Measurements from ENCODE around the gene LRP5. TPM values are rescaled to one million over a fixed set of nuclear protein-coding genes. Genes with fewer than 3 reads are reported as not detected.

The LRP5 gene
- total and polyA plus RNA-seq, 2 experiments from 2014 or later, result 26.9 to 51.1 TPM

Small RNA genes within 50 kb of the gene (small RNA-seq; reads per million reads assigned to genes)
- not detected for gene NDUFA3P2 (ENCODE audit: low replicate concordance)

Other genes with a start within 250 kb of the LRP5 start
- 92.5 and 94.4 TPM in 2 replicates for gene CHKA, start 191.2 kb upstream of the LRP5 start, total RNA-seq (2014; rRNA removed; shearing (Covaris generic))
- 37.1 and 40.1 TPM in 2 replicates for gene CHKA, start 191.2 kb upstream of the LRP5 start, polyA plus RNA-seq (2016; fragmentation: Nextera tagmentation; extraction: Ambion mirVana)
- 31.0 and 39.1 TPM in 2 replicates for gene KMT5B, start 99.3 kb upstream of the LRP5 start, total RNA-seq (2014; rRNA removed; shearing (Covaris generic))
- 20.5 and 26.4 TPM in 2 replicates for gene KMT5B, start 99.3 kb upstream of the LRP5 start, polyA plus RNA-seq (2016; fragmentation: Nextera tagmentation; extraction: Ambion mirVana)
- gene C11orf24, start 40.6 kb upstream of the LRP5 start, total RNA-seq (2014; rRNA removed; shearing (Covaris generic)), result 45.2 and 57.5 TPM in 2 replicates
- 49.8 and 50.7 TPM in 2 replicates for gene C11orf24, start 40.6 kb upstream of the LRP5 start, polyA plus RNA-seq (2016; fragmentation: Nextera tagmentation; extraction: Ambion mirVana)
- gene PPP6R3, start 148.2 kb downstream of the LRP5 start, total RNA-seq (2014; rRNA removed; shearing (Covaris generic)), result 220 and 268 TPM in 2 replicates
- gene PPP6R3, start 148.2 kb downstream of the LRP5 start, polyA plus RNA-seq (2016; fragmentation: Nextera tagmentation; extraction: Ambion mirVana), result 138 and 170 TPM in 2 replicates